ENCODE data around the gene LGI2.
A peak's percentile ranks its signal among the peaks of the same experiment; 100 is the strongest.

- no peak for TF ChIP-seq POLR2A (IDR thresholded peaks at IDR 0.05)
- peak; percentile 68 to 88 (median 74) for TF ChIP-seq CTCF (IDR thresholded peaks at IDR 0.05 in 4 of 5, conservative IDR thresholded peaks at IDR 0.05 in 1 of 5)
These were observed 50.6 kb downstream of the LGI2 start for GRCh38 chr4:24980064-24980690.

Data from gastrocnemius medialis (tissue), 4 donors.